ENCODE results near the gene SLC46A2.

SLC46A2 gene

DNA sequence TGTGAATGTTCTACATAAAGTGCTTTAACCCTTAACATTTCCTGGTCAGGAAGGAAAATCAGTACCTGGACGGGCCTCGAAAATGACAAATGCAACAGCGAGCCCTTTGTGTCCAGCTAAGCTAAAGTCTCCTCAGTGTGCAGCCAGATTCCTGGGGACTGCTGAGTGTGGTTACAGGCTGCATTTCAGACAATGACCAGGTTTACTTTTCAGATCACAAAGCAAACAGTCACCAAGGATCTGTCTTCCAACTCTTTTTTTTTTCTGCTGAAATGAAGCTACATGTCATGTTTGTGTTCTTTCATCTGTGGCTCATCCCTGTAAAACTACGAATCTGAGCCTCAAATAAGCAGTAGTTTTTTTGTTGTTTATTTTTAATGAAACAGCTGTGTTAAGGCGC lies 20.8 kb downstream of the SLC46A2 start:
- peaks cover 28% of the 10 kb centered on the region for H3K4me1 ChIP-seq
- no peaks in the 10 kb centered on the region for H3K9me3 ChIP-seq
- H3K4me3 ChIP-seq = no peak overlapping the region
- H3K4me2 ChIP-seq = 0 out of 2 replicates have a peak overlapping the region, but pooled peaks have one; percentile 73
- H3K9ac ChIP-seq = no peak overlapping the region
- no peak overlapping the region for H3K27ac ChIP-seq
- H3K36me3 ChIP-seq = peaks cover 39% of the 10 kb centered on the region
- no peak for TF ChIP-seq Cebpa-rat (IDR thresholded peaks at IDR 0.05)
- H3K27me3 ChIP-seq = no peaks in the 10 kb centered on the region
- H4K20me1 ChIP-seq = no peaks in the 10 kb centered on the region

DNA sequence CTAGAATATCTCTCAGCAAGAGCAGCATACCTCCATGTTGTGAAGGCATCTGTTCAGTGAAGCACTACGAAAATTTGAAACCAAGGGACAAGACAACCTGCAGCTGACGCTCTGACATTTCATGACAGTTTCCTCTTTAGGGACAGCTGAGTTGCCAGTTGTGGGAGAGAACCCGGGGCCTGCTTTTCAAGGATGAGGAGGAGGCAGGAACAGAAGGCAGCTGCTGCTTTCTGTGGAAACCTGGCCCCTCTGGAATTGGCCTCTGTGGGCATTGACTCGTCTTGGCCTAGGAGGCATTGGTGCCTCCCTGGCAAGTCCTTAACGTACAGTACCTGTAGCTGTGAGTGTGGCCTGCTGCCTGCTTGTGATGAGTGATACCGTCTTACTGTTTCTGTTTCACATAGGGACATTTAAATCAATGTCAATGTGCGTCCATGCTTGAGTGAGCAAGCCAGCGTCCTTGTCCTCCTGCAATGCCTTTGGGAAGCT lies 21.6 kb downstream of the SLC46A2 start:
- Histone ChIP-seq H3K4me2 (peak overlapping the region; percentile 73), H3K9me3 (no peaks in the 10 kb centered on the region), H3K9ac (peak overlapping the region; percentile 35; the same call in 1 of the 2 replicates), H3K4me1 (peaks cover 29% of the 10 kb centered on the region), H4K20me1 (no peaks in the 10 kb centered on the region), H3K27me3 (no peaks in the 10 kb centered on the region), H3K27ac (peak overlapping the region; percentile 20; the same call in 1 of the 2 replicates), H3K4me3 (no peak overlapping the region), H3K36me3 (peaks cover 46% of the 10 kb centered on the region)
- no peak for TF ChIP-seq Cebpa-rat (IDR thresholded peaks at IDR 0.05)

DNA sequence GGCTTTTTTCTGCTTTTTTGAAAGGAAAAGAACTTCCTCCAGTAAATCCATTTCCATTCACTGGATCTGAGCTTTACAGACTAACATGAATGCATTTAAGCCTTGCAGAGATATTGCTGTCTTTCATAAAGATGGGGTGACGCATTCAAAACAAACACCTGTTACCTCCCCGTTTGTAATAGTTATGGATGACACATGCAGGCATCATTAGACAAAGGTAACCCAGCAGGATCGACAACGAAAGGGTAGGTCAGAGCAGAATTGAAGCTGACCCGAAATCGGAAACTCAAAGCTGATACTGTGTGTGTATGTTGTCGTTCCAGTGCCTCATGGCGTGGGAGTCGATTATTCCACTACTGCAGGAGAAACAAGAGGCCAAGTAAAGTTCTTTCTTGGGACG lies 22.2 kb downstream of the SLC46A2 start:
- no peak for TF ChIP-seq Cebpa-rat (IDR thresholded peaks at IDR 0.05)
- 0 out of 2 replicates have a peak overlapping the region, but pooled peaks have one; percentile 35 for H3K9ac ChIP-seq
- no peaks in the 10 kb centered on the region for H4K20me1 ChIP-seq
- H3K9me3 ChIP-seq = no peaks in the 10 kb centered on the region
- H3K27ac ChIP-seq = peak overlapping the region; percentile 20; the same call in 1 of the 2 replicates
- H3K4me2 ChIP-seq = peak overlapping the region; percentile 73
- peaks cover 35% of the 10 kb centered on the region for H3K4me1 ChIP-seq
- peaks cover 48% of the 10 kb centered on the region for H3K36me3 ChIP-seq
- no peaks in the 10 kb centered on the region for H3K27me3 ChIP-seq
- H3K4me3 ChIP-seq = no peak overlapping the region

DNA sequence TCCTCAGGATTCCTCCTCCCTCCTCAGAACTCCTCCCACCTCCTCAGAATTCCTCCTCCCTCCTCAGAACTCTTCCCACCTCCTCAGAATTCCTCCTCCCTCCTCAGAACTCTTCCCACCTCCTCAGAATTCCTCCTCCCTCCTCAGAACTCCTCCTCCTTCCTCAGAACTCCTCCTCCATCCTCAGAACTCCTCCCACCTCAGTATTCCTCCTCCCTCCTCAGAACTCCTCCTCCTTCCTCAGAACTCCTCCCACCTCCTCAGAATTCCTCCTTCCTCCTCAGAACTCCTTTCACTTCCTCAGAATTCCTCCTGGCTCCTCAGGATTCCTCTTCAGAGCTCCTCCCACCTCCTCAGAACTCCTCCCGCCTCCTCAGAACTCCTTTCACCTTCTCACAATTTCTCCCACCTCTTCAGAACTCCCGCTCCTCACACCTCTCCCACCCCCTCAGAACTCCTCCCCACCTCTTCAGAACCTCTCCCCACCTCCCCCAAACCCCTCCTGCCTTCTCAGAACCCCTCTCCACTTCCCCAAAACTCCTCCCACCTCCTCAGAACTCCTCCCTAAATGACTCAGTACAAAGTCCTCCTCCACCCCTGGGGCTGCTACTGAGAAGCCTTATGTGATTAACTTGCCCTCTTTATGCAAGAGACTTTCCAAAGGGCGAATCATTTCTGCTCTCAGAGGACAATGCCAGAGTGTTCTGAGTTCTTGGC lies 23.2 kb downstream of the SLC46A2 start:
- no peak overlapping the region for H3K9ac ChIP-seq
- H3K4me1 ChIP-seq = peaks cover 45% of the 10 kb centered on the region
- H4K20me1 ChIP-seq = no peaks in the 10 kb centered on the region
- H3K36me3 ChIP-seq = peaks cover 45% of the 10 kb centered on the region
- H3K27me3 ChIP-seq = no peaks in the 10 kb centered on the region
- no peak overlapping the region for H3K27ac ChIP-seq
- H3K9me3 ChIP-seq = no peaks in the 10 kb centered on the region
- no peak overlapping the region for H3K4me2 ChIP-seq
- no peak for TF ChIP-seq Cebpa-rat (IDR thresholded peaks at IDR 0.05)
- H3K4me3 ChIP-seq = no peak overlapping the region

DNA sequence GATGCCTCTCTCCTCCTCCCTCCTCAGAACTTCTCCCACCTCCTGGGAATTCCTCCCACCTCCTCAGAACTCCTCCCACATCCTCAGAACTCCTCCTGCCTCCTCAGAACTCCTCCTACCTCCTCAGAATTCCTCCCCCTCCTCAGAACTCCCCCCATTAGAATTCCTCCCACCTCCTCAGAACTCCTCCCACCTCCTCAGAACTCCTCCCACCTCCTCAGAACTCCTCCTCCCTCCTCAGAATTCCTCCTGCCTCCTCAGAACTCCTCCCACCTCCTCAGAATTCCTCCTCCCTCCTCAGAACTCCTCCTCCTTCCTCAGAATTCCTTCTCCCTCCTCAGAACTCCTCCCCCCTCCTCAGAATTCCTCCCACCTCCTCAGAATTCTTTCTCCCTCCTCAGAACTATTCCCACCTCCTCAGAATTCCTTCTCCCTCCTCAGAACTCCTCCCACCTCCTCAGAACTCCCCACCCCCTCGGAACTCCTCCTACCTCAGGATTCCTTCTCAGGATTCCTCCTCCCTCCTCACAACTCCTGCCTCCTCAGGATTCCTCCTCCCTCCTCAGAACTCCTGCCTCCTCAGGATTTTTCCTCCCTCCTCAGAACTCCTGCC lies 23.9 kb downstream of the SLC46A2 start:
- no peaks in the 10 kb centered on the region for H3K9me3 ChIP-seq
- TF ChIP-seq Cebpa-rat (IDR thresholded peaks at IDR 0.05) = no peak
- H3K4me3 ChIP-seq = no peak overlapping the region
- H3K27me3 ChIP-seq = no peaks in the 10 kb centered on the region
- peaks cover 52% of the 10 kb centered on the region for H3K4me1 ChIP-seq
- H3K27ac ChIP-seq = no peak overlapping the region
- H3K36me3 ChIP-seq = peaks cover 38% of the 10 kb centered on the region
- no peak overlapping the region for H3K4me2 ChIP-seq
- no peaks in the 10 kb centered on the region for H4K20me1 ChIP-seq
- H3K9ac ChIP-seq = no peak overlapping the region

DNA sequence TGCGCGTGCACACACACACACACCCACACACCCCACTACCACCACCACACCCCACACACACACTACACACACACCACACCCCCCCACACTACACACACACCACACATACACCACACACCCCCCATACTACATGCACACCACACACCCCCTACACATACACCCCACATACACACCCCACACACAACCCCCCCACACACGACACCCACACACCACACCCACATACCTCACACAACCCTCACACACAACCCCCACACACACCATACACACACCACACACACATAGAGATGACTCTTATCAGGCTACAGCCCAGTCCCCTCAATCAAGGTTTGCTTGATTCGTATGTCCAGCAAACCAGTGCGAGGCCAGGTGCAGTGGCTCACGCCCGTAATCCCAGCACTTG lies 25.7 kb downstream of the SLC46A2 start:
- no peak overlapping the region for H3K4me3 ChIP-seq
- peaks cover 23% of the 10 kb centered on the region for H3K36me3 ChIP-seq
- no peak overlapping the region for H3K4me2 ChIP-seq
- no peaks in the 10 kb centered on the region for H4K20me1 ChIP-seq
- peaks cover 62% of the 10 kb centered on the region for H3K4me1 ChIP-seq
- H3K9me3 ChIP-seq = no peaks in the 10 kb centered on the region
- TF ChIP-seq Cebpa-rat (IDR thresholded peaks at IDR 0.05) = no peak
- H3K27me3 ChIP-seq = no peaks in the 10 kb centered on the region
- H3K9ac ChIP-seq = no peak overlapping the region
- no peak overlapping the region for H3K27ac ChIP-seq

DNA sequence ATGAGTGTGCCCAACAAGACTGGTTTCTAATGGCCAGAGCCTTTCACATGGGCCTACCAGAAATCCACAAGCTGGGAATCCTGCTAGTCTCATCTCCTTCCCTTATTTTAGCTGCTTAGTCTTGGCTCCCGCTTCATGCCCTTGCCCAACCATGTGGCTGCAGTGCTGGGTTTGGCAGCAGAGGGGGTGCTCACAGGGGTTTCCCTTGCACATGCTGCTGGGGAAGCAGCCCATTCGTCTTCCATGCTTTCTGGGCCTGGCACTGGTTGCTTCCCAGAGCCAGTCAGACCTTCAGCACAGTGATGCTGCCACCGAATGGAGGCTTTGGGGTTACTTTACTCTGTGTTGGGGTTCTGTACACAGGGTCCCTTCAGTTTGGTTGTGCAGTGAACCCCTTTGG lies 26.3 kb downstream of the SLC46A2 start:
- Histone ChIP-seq H4K20me1 (no peaks in the 10 kb centered on the region), H3K4me3 (no peak overlapping the region), H3K4me2 (no peak overlapping the region), H3K9ac (no peak overlapping the region), H3K27ac (no peak overlapping the region), H3K36me3 (peaks cover 23% of the 10 kb centered on the region), H3K9me3 (no peaks in the 10 kb centered on the region), H3K27me3 (no peaks in the 10 kb centered on the region), H3K4me1 (peaks cover 56% of the 10 kb centered on the region)
- no peak for TF ChIP-seq Cebpa-rat (IDR thresholded peaks at IDR 0.05)

DNA sequence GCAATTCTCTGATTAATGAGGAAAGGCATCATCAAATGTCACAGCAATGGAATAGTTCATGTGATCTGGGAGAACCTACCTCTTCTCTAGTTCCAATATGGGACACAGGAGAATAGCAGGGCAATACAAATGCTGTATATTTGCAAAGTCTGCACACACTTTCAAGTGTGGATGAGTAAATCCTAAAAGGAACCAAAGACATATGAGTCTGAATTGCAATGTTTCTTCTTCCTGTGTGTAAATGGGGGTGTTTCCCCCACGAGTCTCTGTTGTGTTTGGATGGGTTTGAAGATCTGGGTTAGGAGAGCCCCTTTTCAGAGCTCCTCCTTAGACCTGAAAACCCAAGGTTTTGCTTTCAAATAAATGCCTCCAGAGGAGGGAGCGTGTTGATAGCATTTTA lies 26.9 kb downstream of the SLC46A2 start:
- H3K4me3 ChIP-seq = no peak overlapping the region
- 0 out of 2 replicates have a peak overlapping the region, but pooled peaks have one; percentile 28 for H3K27ac ChIP-seq
- TF ChIP-seq Cebpa-rat (IDR thresholded peaks at IDR 0.05) = no peak
- no peaks in the 10 kb centered on the region for H4K20me1 ChIP-seq
- H3K36me3 ChIP-seq = peaks cover 23% of the 10 kb centered on the region
- no peaks in the 10 kb centered on the region for H3K27me3 ChIP-seq
- H3K9me3 ChIP-seq = no peaks in the 10 kb centered on the region
- H3K4me1 ChIP-seq = peaks cover 52% of the 10 kb centered on the region
- peak overlapping the region; percentile 57 for H3K4me2 ChIP-seq
- peak overlapping the region; percentile 4; the same call in 1 of the 2 replicates for H3K9ac ChIP-seq

DNA sequence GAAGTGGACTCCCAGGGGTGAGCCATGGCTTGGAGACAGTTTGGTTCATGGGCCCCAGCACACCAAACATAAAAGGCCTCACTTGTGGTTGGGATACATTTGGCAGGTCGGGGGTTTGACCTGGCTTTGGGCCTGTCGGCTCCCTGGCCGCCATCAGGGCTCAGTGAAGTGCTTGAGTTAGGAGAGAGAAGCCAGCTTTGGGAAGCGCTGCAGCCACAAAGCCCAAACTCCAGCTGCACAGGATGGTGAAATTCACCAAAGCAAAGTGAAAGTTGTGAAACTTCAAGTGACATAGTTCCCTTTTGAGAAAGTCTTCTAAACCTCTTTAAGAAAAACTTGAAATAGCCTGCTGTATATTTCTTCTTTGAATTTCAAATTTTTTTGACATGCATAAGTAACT lies 27.5 kb downstream of the SLC46A2 start:
- peaks cover 52% of the 10 kb centered on the region for H3K4me1 ChIP-seq
- H3K36me3 ChIP-seq = peaks cover 23% of the 10 kb centered on the region
- H4K20me1 ChIP-seq = no peaks in the 10 kb centered on the region
- H3K9me3 ChIP-seq = no peaks in the 10 kb centered on the region
- H3K27ac ChIP-seq = peak overlapping the region; percentile 57
- H3K27me3 ChIP-seq = no peaks in the 10 kb centered on the region
- H3K9ac ChIP-seq = peak overlapping the region; percentile 4; the same call in 1 of the 2 replicates
- H3K4me2 ChIP-seq = peak overlapping the region; percentile 57
- 0 out of 2 replicates have a peak, but pooled peaks have one; percentile 15 for TF ChIP-seq Cebpa-rat (IDR thresholded peaks at IDR 0.05)
- no peak overlapping the region for H3K4me3 ChIP-seq

Data from BLaER1 (cell line).